GM12878 (cell line): ENCODE data around the gene RFK. TPM values are rescaled to one million over a fixed set of nuclear protein-coding genes. Genes with fewer than 3 reads are reported as not detected.

Experiments
- ATAC-seq: fragments of 200-7000 bp; cut with Tn5 transposase; 3 replicates; pipeline ENCODE4 v1.9.1; 2020; ENCODE audit warnings: mild to moderate bottlenecking, moderate library complexity
- BruUV-seq: library from RNA; stranded (reverse); fragments of 400-500 nt; replicated peaks from 2 replicates; lab custom pipeline; 2021; lab: Mats Ljungman, UMichigan
- CTCF ChIA-PET: fragments of 300-600 bp; sonication (Branson Sonifier 250); formaldehyde crosslinking; extraction: SDS; loops from one replicate; lab custom pipeline; 2021; ENCODE audit warnings: inconsistent platforms; lab: Yijun Ruan, JAX
- POLR2A ChIA-PET: fragments of 350-600 bp; formaldehyde crosslinking; extraction: SDS; loops from one replicate; lab custom pipeline; 2021; ENCODE audit warnings: inconsistent platforms; lab: Charles Lee
- RAD21 ChIA-PET: fragments of 300-600 bp; sonication (Branson Sonifier 250); formaldehyde crosslinking; loops from one replicate; lab custom pipeline; 2023; ENCODE audit warnings: antibody characterized with exemption; ENCODE audit not compliant: unreplicated experiment; lab: Charles Lee
- SMC1A ChIA-PET: fragments of 300-600 bp; sonication (Branson Sonifier 250); formaldehyde crosslinking; loops from one replicate; lab custom pipeline; 2023; ENCODE audit not compliant: unreplicated experiment, uncharacterized antibody; lab: Charles Lee
- DNase-seq: peaks from one replicate; pipeline ENCODE4 v3.0.0-alpha.2; 2011; ENCODE audit warnings: low read depth, low spot score
- FAIRE-seq: peaks from 3 replicates; lab custom pipeline; 2011; peaks lifted over from hg19 to GRCh38; lab: Jason Lieb, UNC
- H2AFZ ChIP-seq: 2 replicates; pipeline ENCODE4 v1.6.0; 2011; ENCODE audit warnings: low read depth, low read length, control low read depth; ENCODE audit not compliant: control insufficient read depth
- H3K27ac ChIP-seq: 2 replicates; pipeline ENCODE4 v1.5.1; 2011; ENCODE audit warnings: control low read depth; ENCODE audit not compliant: control insufficient read depth, insufficient read depth
- H3K27me3 ChIP-seq, 2 experiments: replicated peaks in 1 of 2; 2 replicates each; pipeline versions ENCODE4 v1.6.0 to v1.6.1; 2011; ENCODE audit warnings: low read length in 1 of 2; ENCODE audit not compliant: control insufficient read depth in 2 of 2, insufficient read depth in 2 of 2
- H3K36me3 ChIP-seq, 2 experiments: 2 replicates each; pipeline ENCODE4 v1.5.1; 2011; ENCODE audit warnings: low read length in 1 of 2; ENCODE audit not compliant: control insufficient read depth in 2 of 2, insufficient read depth in 2 of 2
- H3K4me1 ChIP-seq: 2 replicates; pipeline ENCODE4 v1.6.1; 2011; ENCODE audit warnings: mild to moderate bottlenecking, low read length, moderate library complexity, mixed read lengths; ENCODE audit not compliant: control insufficient read depth, insufficient read depth
- H3K4me2 ChIP-seq: 2 replicates; pipeline ENCODE4 v1.6.0; 2011; ENCODE audit warnings: control low read depth; ENCODE audit not compliant: control insufficient read depth, insufficient read depth
- H3K4me3 ChIP-seq: fragments of 200-600 bp; sonication (generic); 2 replicates; pipeline ENCODE4 v1.5.1; 2016
- H3K79me2 ChIP-seq: 2 replicates; pipeline ENCODE4 v1.6.0; 2011; ENCODE audit warnings: low read length; ENCODE audit not compliant: control insufficient read depth, insufficient read depth
- H3K9ac ChIP-seq: 2 replicates; pipeline ENCODE4 v1.8.0; 2011; ENCODE audit warnings: low read length, control low read depth, mixed read lengths; ENCODE audit not compliant: control insufficient read depth, insufficient read depth
- H3K9me3 ChIP-seq: replicated peaks from 3 replicates; pipeline ENCODE4 v1.5.1; 2011; ENCODE audit warnings: mild to moderate bottlenecking, low read length; ENCODE audit not compliant: control insufficient read depth, insufficient read depth
- H4K20me1 ChIP-seq: 2 replicates; pipeline ENCODE4 v1.6.0; 2011; ENCODE audit not compliant: control insufficient read depth, insufficient read depth
- EGR1 ChIP-seq, 2 experiments: IDR thresholded peaks; 1 replicate in 1 of 2; 2 replicates in 1 of 2; pipeline ENCODE4 v1.6.1; 2011 to 2012; ENCODE audit warnings: low read depth in 2 of 2, low read length in 2 of 2, borderline replicate concordance in 1 of 2, mild to moderate bottlenecking in 1 of 2, moderate library complexity in 1 of 2
- NRF1 ChIP-seq: conservative IDR thresholded peaks from 2 replicates; pipeline ENCODE4 v1.6.1; 2011; ENCODE audit warnings: mild to moderate bottlenecking, low read depth, low read length, improper control_type of control experiment
- PAX8 ChIP-seq: fragments of 450-650 bp; IDR thresholded peaks from 2 replicates; pipeline ENCODE4 v1.6.1; 2017; ENCODE audit warnings: mild to moderate bottlenecking, moderate library complexity
- POU2F2 ChIP-seq: IDR thresholded peaks from 3 replicates; pipeline ENCODE4 v1.6.1; 2011; ENCODE audit warnings: low read depth, mild to moderate bottlenecking, low read length, borderline replicate concordance
- RAD21 ChIP-seq: IDR thresholded peaks from 2 replicates; pipeline ENCODE4 v1.6.1; 2011; ENCODE audit warnings: mild to moderate bottlenecking, low read depth, low read length, moderate library complexity; ENCODE audit not compliant: insufficient read depth
- RBBP5 ChIP-seq: fragments of 200-600 bp; sonication (generic); conservative IDR thresholded peaks from 2 replicates; pipeline ENCODE4 v1.6.1; 2016
- STAT3 ChIP-seq: IDR thresholded peaks from 2 replicates; pipeline ENCODE4 v1.6.1; 2011; ENCODE audit warnings: low read depth, low read length, improper control_type of control experiment
- TBL1XR1 ChIP-seq: IDR thresholded peaks from 2 replicates; pipeline ENCODE4 v1.6.1; 2012; ENCODE audit warnings: low read depth, low read length, improper control_type of control experiment
- WRNIP1 ChIP-seq: IDR thresholded peaks from 2 replicates; pipeline ENCODE4 v1.6.1; 2011; ENCODE audit warnings: low read depth, low read length, improper control_type of control experiment, borderline replicate concordance
- in situ Hi-C: fragments of 300-500 bp; cut with MboI; formaldehyde crosslinking; loops from 9 replicates; pipeline ENCODE4 v1.14.3; 2018; ENCODE audit warnings: mixed read lengths
- intact Hi-C: fragments of 100-400 bp; cut with micrococcal nuclease; formaldehyde crosslinking; loops from one replicate; pipeline ENCODE4 v1.14.2; 2022; ENCODE audit not compliant: unreplicated experiment
- polyA plus RNA-seq, 11 experiments: library from polyadenylated mRNA; depleted of rRNA in 4 of 11; unstranded in 6 of 11; stranded (reverse) in 5 of 11; fragments of >200 nt; fragmentation: Nextera tagmentation in 4 of 11; fragmentation: Illumina TruSeq in 1 of 11; extraction: Ambion mirVana in 4 of 11; extraction: Trizol in 1 of 11; gene quantifications; 1 replicate in 1 of 11; 2 replicates in 10 of 11; pipeline versions ENCODE4 v1.2.1 to v1.2.3, GENCODE V29; 2011 to 2016; ENCODE audit warnings: inconsistent platforms in 2 of 11, missing spikeins in 2 of 11, low read depth in 1 of 11
- total RNA-seq, 4 experiments: library from RNA; depleted of rRNA in 3 of 4; stranded (reverse); fragments of >200 nt in 3 of 4; fragmentation: Illumina TruSeq in 1 of 4; extraction: Trizol in 1 of 4; gene quantifications; 2 replicates each; pipeline versions ENCODE4 v1.2.1 to v1.2.3, GENCODE V29; 2013 to 2021
- TF ChIP-seq, protein P1 (sequence below): IDR thresholded peaks from 2 replicates; pipeline ENCODE4 v1.6.1; 2012; ENCODE audit warnings: low read length, inconsistent platforms
- TF ChIP-seq, protein P2 (sequence below): fragments of 450-650 bp; IDR thresholded peaks from 2 replicates; pipeline ENCODE4 v1.6.1; 2017; ENCODE audit warnings: antibody characterized with exemption, mild to moderate bottlenecking, moderate library complexity
- TF ChIP-seq, protein P3 (sequence below): IDR thresholded peaks from 2 replicates; pipeline ENCODE4 v1.6.1; 2011; ENCODE audit warnings: borderline replicate concordance, low read depth, mild to moderate bottlenecking, moderate library complexity, mixed read lengths, low read length; ENCODE audit not compliant: insufficient read depth; ENCODE audit errors: extremely low read length

RFK gene
- total and polyA plus RNA-seq, 10 of the 15 experiments (the other 5 are each of a cell fraction or from before 2014, with no cell fraction given) = 4.4 to 18.6 (median 11.6) TPM

DNA sequence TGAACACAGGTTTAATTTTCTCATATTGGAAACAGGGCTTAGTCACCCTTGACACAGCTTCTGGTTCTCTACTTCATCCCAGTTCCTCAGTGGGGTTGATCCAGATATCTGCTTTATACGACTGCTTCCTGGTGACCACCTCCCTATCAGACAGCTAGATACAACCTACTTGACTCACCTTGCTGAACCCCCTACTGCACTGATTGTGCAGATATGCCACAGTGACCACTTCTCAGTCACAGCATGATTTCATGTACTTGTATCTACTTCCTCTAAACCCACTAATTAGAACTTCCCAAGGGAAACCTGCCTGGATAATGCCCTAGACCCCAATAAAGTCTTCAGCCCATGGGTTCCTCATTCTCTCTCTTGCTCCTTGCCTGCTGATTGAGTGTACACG, 18.4 kb upstream of the RFK start (continued):
- TF ChIP-seq, protein P1, sequence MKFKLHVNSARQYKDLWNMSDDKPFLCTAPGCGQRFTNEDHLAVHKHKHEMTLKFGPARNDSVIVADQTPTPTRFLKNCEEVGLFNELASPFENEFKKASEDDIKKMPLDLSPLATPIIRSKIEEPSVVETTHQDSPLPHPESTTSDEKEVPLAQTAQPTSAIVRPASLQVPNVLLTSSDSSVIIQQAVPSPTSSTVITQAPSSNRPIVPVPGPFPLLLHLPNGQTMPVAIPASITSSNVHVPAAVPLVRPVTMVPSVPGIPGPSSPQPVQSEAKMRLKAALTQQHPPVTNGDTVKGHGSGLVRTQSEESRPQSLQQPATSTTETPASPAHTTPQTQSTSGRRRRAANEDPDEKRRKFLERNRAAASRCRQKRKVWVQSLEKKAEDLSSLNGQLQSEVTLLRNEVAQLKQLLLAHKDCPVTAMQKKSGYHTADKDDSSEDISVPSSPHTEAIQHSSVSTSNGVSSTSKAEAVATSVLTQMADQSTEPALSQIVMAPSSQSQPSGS = no peak

DNA sequence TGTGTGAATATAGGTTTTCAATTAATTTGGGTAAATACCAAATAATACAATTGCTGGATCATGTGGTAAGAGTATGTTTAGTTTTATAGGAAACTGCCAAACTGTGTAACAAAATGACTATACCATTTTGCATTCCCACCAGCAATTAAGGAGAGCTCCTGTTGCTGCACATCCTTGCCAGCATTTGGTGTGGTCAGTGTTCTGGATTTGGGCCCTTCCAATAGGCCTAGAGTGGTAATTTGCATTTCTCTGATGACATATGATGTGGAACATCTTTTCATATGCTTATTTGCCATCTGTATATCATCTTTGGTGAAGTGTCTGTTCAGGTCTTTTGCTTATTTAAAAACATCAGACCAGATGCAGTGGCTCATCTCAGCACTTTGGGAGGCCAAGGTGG, 11.6 kb upstream of the RFK start:
- Histone ChIP-seq H3K36me3 (no peaks in the 10 kb centered on the region), H3K4me1 (peaks cover 13% of the 10 kb centered on the region), H3K79me2 (no peaks in the 10 kb centered on the region), H3K27ac (no peak overlapping the region), H3K4me3 (no peak overlapping the region), H2AFZ (no peak overlapping the region), H4K20me1 (no peaks in the 10 kb centered on the region), H3K27me3 (no peaks in the 10 kb centered on the region), H3K9ac (no peak overlapping the region), H3K9me3 (no peaks in the 10 kb centered on the region), H3K4me2 (no peak overlapping the region)
- DNase-seq (no peak), ATAC-seq (no peak), FAIRE-seq (no peak)
- BruUV-seq = no TSS peak
- ChIA-PET SMC1A (interaction anchor here (2.2 to 2.3 kb wide), 2 partner anchors 12 to 33 kb away, joined by 6 to 12 read pairs; partner anchors contain the start of gene RFK), RAD21 (interaction anchor here (1.4 to 2.3 kb wide), 2 partner anchors 11 to 297 kb away, joined by 5 to 9 read pairs; partner anchors contain the start of gene RFK), POLR2A (no interaction called here), CTCF (interaction anchor here (2.2 to 2.7 kb wide), 2 partner anchors 11 to 14 kb away, joined by 7 to 8 read pairs; partner anchors contain the start of gene RFK)
- intact Hi-C loops = no loop called here
- in situ Hi-C loops = no loop called here
- TF ChIP-seq RBBP5 = no peak
- TF ChIP-seq, protein P2, sequence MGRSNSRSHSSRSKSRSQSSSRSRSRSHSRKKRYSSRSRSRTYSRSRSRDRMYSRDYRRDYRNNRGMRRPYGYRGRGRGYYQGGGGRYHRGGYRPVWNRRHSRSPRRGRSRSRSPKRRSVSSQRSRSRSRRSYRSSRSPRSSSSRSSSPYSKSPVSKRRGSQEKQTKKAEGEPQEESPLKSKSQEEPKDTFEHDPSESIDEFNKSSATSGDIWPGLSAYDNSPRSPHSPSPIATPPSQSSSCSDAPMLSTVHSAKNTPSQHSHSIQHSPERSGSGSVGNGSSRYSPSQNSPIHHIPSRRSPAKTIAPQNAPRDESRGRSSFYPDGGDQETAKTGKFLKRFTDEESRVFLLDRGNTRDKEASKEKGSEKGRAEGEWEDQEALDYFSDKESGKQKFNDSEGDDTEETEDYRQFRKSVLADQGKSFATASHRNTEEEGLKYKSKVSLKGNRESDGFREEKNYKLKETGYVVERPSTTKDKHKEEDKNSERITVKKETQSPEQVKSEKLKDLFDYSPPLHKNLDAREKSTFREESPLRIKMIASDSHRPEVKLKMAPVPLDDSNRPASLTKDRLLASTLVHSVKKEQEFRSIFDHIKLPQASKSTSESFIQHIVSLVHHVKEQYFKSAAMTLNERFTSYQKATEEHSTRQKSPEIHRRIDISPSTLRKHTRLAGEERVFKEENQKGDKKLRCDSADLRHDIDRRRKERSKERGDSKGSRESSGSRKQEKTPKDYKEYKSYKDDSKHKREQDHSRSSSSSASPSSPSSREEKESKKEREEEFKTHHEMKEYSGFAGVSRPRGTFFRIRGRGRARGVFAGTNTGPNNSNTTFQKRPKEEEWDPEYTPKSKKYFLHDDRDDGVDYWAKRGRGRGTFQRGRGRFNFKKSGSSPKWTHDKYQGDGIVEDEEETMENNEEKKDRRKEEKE = no peak
- no peak for TF ChIP-seq STAT3
- no peak for TF ChIP-seq EGR1 (IDR thresholded peaks at IDR 0.05; ENCODE audit: borderline replicate concordance in 1 of 2, low read depth in 2 of 2, low read length in 2 of 2)
- TF ChIP-seq PAX8 = no peak
- no peak for TF ChIP-seq NRF1
- TF ChIP-seq, protein P3, sequence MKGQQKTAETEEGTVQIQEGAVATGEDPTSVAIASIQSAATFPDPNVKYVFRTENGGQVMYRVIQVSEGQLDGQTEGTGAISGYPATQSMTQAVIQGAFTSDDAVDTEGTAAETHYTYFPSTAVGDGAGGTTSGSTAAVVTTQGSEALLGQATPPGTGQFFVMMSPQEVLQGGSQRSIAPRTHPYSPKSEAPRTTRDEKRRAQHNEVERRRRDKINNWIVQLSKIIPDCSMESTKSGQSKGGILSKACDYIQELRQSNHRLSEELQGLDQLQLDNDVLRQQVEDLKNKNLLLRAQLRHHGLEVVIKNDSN = no peak
- no peak for TF ChIP-seq TBL1XR1
- TF ChIP-seq POU2F2 = no peak
- TF ChIP-seq WRNIP1 = no peak
- TF ChIP-seq RAD21 = no peak
